Thymus (tissue), 11 donors: ENCODE data around the gene ZNF479. TPM values are rescaled to one million over a fixed set of nuclear protein-coding genes. Genes with fewer than 3 reads are reported as not detected.
"Not testable (repeated sequence)": the region's sequence is repeated elsewhere in the genome, so short reads cannot be mapped to it uniquely, and the experiment has no call there.

Experiments used
- DNase-seq, 9 donors: peaks; one replicate each; pipeline ENCODE4 v3.0.0-alpha.2; 2013; ENCODE audit warnings: low spot score in 9 of 9, low read depth in 6 of 9, missing footprints in 1 of 9
- H3K27ac ChIP-seq, 2 donors: one replicate each; pipeline ENCODE4 v1.5.1; 2013; ENCODE audit warnings: control low read depth in 1 of 2, low read depth in 1 of 2, low read length in 1 of 2, mild to moderate bottlenecking in 1 of 2, moderate library complexity in 1 of 2
- H3K27me3 ChIP-seq, 2 donors: one replicate each; pipeline ENCODE4 v1.5.1; 2013; ENCODE audit warnings: low read length in 1 of 2; ENCODE audit not compliant: control insufficient read depth in 2 of 2, insufficient read depth in 1 of 2
- H3K36me3 ChIP-seq, 2 donors: one replicate each; pipeline ENCODE4 v1.5.1; 2013; ENCODE audit warnings: low read length in 1 of 2, mild to moderate bottlenecking in 1 of 2, moderate library complexity in 1 of 2; ENCODE audit not compliant: control insufficient read depth in 2 of 2, insufficient read depth in 2 of 2
- H3K4me1 ChIP-seq, 2 donors: one replicate each; pipeline ENCODE4 v1.5.1; 2013; ENCODE audit warnings: low read length in 2 of 2; ENCODE audit not compliant: control insufficient read depth in 2 of 2, insufficient read depth in 2 of 2
- H3K4me3 ChIP-seq, 2 donors: one replicate each; pipeline ENCODE4 v1.5.1; 2013; ENCODE audit warnings: low read length in 2 of 2, control low read depth in 1 of 2, mild to moderate bottlenecking in 1 of 2
- H3K9me3 ChIP-seq, 2 donors: one replicate each; pipeline ENCODE4 v1.5.1; 2013; ENCODE audit warnings: low read length in 1 of 2, mild to moderate bottlenecking in 1 of 2; ENCODE audit not compliant: control insufficient read depth in 2 of 2, insufficient read depth in 1 of 2
- WGBS: extraction: QIAGEN DNeasy Blood & Tissue Kit; methylation state at CpG from one replicate; pipeline ENCODE4 v1.1.7; 2013; 5-methylcytosine and 5-hydroxymethylcytosine counted together
- polyA plus RNA-seq: library from polyadenylated mRNA; stranded (reverse); fragments of 200-250 nt; gene quantifications from one replicate; pipeline ENCODE4 v1.2.3, GENCODE V29; 2013
- total RNA-seq: library from RNA; stranded (reverse); fragments of 120-200 nt; gene quantifications from one replicate; pipeline ENCODE4 v1.2.4, GENCODE V29; 2013
- donor health status: healthy.

ZNF479 gene
- total and polyA plus RNA-seq, 2 donors = not detected

GRCh38 chr7:57120123-57120784, 12.0 kb downstream of the ZNF479 start:
- H3K4me3 ChIP-seq, H3K27ac ChIP-seq, H3K4me1 ChIP-seq, H3K36me3 ChIP-seq, DNase-seq, H3K27me3 ChIP-seq, H3K9me3 ChIP-seq: not testable (repeated sequence)
- WGBS = 79% methylated on average over 5 of the region's 5 CpGs
